ENCODE measurements around the gene TAB2.
"Not testable (repeated sequence)": the region's sequence is repeated elsewhere in the genome, so short reads cannot be mapped to it uniquely, and the experiment has no call there.

Gene TAB2

DNA sequence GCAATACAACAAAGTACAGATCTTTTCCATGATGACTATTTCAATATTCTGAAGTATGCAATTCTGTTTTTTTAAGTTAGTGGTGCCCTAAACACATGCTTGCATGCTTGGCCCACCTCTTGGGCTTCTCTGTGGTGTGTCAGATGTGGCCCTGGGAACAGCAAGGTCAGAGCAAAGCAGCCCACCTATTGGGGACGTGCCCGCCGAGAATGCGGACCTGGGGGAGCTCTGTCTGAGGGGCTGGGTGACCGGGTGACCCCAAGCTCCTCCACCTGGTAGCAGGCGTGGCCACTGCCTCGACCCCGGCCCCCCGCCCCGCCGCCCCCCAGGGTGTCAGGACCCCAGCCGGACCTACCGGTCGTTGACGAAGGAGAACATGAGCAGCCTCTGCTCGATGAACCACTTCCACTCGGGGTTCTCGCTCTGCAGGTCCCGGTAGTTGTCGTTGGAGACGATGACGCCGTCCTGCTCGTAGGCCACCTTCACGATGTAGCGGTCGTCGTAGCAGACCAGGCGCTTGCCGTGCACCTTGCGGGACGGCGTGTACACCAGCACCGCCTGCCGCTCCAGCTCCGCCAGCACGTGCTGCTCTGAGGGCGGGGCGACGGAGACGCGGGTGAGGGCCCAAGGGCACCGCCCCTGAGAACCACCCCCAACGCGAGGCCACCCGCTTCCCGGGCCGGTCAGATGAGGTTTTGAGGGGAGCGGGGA is 139.0 kb downstream of the TAB2 start:
- FAIRE-seq (no peak), DNase-seq (ENCODE audit: insufficient read length, low spot score) (no peak)
- TF ChIP-seq, protein P1, sequence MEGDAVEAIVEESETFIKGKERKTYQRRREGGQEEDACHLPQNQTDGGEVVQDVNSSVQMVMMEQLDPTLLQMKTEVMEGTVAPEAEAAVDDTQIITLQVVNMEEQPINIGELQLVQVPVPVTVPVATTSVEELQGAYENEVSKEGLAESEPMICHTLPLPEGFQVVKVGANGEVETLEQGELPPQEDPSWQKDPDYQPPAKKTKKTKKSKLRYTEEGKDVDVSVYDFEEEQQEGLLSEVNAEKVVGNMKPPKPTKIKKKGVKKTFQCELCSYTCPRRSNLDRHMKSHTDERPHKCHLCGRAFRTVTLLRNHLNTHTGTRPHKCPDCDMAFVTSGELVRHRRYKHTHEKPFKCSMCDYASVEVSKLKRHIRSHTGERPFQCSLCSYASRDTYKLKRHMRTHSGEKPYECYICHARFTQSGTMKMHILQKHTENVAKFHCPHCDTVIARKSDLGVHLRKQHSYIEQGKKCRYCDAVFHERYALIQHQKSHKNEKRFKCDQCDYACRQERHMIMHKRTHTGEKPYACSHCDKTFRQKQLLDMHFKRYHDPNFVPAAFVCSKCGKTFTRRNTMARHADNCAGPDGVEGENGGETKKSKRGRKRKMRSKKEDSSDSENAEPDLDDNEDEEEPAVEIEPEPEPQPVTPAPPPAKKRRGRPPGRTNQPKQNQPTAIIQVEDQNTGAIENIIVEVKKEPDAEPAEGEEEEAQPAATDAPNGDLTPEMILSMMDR (IDR thresholded peaks at IDR 0.05; ENCODE audit: insufficient read depth, missing control alignments): no peak

DNA sequence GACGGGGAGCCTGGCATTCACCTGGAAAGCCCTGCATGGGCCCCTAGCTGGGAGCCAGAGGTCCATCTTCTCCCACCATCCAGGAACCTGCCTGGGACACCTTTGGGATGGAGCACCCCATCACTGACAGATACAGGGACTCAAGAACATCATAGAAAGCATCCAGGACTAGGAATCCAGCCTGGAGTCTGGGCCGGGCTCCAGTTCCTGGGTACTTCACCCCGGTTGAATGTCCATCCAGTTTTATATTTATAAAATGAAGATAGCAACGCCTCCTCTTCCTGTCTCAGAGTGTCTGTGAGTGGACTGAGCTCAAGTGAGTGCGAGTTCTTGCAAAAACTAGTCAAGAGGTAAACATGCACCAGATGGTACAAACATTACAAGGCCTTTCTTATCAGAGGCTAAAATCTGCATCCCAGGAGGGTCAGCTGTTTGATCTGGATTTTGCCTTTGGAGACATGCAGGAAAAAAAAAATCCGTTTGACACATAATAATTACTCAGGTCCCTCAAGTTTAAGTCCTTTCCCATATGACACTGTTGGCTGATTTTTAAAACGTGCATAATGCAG is 139.9 kb downstream of the TAB2 start:
- DNase-seq (ENCODE audit: insufficient read length, low spot score) (no peak), FAIRE-seq (no peak)
- TF ChIP-seq, protein P1 (IDR thresholded peaks at IDR 0.05; ENCODE audit: insufficient read depth, missing control alignments): no peak

DNA sequence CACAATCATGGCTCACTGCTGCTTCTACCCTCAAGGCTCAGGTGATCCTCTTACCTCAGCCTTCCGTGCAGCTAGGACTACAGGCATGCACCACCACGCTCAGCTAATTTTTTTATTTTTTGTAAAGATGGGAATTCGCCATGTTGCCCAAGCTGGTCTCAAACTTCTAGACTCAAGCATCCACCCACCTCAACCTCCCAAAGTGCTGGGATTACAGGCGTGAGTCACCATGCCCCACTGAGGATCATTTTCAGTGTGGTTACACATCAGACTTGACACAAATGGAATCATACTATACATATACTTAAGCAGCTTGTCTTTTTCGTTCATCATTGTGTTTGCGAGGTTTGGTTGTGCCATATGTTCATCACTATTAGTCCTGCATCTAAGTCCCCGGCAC is 140.7 kb downstream of the TAB2 start:
- TF ChIP-seq, protein P1 (IDR thresholded peaks at IDR 0.05; ENCODE audit: insufficient read depth, missing control alignments): no peak
- FAIRE-seq (no peak), DNase-seq (ENCODE audit: insufficient read length, low spot score) (no peak)

DNA sequence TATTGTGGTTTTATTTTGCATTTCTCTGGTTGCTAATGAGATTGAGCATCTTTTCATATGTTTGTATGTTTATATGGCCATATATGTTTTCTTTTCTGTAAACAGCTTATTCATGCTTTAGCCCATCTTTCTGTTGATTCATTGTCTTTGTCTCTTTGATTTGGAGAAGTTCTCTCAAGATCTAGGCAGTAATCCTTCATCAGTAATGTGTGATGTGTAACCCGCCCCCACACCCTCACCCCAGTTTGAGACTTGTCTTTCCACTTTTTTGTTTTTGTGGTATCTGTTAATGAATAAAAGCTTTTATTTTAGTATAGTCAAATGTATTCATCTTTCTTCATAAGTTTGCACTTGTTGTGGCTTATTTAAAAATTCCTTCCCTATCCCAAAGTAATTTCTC is 141.3 kb downstream of the TAB2 start:
- TF ChIP-seq, protein P1 (IDR thresholded peaks at IDR 0.05; ENCODE audit: insufficient read depth, missing control alignments): no peak
- FAIRE-seq (no peak), DNase-seq (ENCODE audit: insufficient read length, low spot score) (no peak)

DNA sequence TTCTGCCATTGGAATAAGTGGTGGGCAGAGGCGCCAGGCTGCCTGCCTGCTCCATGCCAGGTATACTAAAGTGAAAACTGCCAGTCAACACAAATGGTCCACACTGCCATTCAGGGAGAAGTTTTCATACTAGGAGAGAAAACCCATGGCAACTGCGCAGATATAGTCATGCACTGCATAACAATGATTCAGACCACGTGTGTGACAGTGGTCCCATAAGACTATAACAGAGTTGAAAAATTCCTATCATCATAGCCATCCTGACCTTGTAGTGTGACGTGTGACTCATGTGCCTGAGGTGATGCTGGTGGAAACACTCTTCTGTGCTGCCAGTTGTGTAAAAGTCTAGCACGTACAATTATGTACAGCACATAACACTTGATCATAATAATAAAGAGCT is 142.2 kb downstream of the TAB2 start:
- no peak for DNase-seq (ENCODE audit: insufficient read length, low spot score)
- FAIRE-seq: no peak
- TF ChIP-seq, protein P1 (IDR thresholded peaks at IDR 0.05; ENCODE audit: insufficient read depth, missing control alignments): no peak

DNA sequence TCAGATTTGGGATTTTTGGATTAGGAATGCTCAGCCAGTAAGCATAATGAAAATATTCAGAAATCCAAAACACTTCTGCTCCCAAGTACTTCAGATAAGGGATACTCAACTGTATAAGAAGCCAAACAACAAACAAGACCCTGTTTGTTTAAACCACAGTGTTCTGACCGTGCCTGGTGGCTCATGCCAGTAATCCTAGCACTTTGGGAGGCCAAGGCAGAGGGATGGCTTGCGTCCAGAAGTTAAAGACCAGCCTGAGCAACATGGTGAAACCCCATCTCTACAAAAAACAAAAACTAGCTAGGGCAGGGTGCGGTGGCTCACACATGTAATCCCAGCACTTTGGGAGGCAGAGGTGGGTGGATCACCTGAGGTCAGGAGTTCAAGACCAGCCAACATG is 142.7 kb downstream of the TAB2 start:
- not testable (repeated sequence) for DNase-seq (ENCODE audit: insufficient read length, low spot score); FAIRE-seq

All from D721Med (cell line).